ENCODE data around the gene MTG2. TPM values are rescaled to one million over a fixed set of nuclear protein-coding genes. Genes with fewer than 3 reads are reported as not detected.
A peak's percentile ranks its signal among the peaks of the same experiment; 100 is the strongest.

The MTG2 gene
- total and polyA plus RNA-seq, 10 of the 15 experiments (the other 5 are each of a cell fraction or from before 2014, with no cell fraction given) = 6.2 to 52.4 (median 34.3) TPM

DNA sequence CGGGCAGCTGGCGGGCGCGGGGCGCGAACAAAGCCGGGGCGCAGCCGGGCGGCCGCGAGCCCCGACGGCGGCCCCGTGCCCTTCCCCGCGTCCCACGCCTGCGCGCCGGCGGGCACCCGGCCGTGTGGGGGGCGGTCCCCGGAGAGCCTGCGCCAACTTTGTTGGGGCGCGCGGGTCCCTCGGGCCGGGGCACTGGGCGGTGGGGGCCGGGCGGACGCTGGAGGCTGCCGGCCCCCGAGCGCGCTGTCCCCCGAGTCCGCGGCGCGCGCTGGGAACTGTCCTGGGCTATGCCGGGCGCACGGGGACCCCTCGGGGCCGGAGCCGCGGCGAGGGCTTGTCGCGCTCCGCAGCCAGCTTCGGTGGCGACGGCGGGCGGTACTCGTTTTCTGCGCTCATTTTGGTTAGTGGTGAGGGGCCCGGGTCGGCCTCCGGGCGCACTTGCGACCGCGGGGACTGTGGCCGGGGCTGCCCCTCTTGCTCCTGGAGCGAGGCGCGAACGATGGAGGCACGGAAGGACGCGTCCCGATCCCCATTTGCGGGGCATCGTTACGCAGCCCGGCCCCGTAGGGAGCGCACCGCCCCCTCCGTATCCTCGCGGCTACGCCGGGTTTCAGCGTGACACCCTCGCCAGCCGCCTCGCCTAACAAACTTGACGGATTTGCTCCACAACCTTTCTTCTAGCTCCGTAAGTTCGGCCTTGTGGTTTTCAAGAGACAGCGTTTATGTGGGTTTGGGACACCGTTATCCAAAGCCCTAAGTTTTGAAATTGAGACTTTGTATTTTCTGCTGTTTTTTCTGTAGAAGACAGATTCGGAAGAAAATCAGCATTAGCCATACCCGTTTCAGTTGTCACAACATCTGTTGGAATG lies 38.6 kb upstream of the MTG2 start (continued):
- TF ChIP-seq, protein P1, sequence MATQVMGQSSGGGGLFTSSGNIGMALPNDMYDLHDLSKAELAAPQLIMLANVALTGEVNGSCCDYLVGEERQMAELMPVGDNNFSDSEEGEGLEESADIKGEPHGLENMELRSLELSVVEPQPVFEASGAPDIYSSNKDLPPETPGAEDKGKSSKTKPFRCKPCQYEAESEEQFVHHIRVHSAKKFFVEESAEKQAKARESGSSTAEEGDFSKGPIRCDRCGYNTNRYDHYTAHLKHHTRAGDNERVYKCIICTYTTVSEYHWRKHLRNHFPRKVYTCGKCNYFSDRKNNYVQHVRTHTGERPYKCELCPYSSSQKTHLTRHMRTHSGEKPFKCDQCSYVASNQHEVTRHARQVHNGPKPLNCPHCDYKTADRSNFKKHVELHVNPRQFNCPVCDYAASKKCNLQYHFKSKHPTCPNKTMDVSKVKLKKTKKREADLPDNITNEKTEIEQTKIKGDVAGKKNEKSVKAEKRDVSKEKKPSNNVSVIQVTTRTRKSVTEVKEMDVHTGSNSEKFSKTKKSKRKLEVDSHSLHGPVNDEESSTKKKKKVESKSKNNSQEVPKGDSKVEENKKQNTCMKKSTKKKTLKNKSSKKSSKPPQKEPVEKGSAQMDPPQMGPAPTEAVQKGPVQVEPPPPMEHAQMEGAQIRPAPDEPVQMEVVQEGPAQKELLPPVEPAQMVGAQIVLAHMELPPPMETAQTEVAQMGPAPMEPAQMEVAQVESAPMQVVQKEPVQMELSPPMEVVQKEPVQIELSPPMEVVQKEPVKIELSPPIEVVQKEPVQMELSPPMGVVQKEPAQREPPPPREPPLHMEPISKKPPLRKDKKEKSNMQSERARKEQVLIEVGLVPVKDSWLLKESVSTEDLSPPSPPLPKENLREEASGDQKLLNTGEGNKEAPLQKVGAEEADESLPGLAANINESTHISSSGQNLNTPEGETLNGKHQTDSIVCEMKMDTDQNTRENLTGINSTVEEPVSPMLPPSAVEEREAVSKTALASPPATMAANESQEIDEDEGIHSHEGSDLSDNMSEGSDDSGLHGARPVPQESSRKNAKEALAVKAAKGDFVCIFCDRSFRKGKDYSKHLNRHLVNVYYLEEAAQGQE (IDR thresholded peaks at IDR 0.05; ENCODE audit: low read depth, low read length) = no peak
- TF ChIP-seq ESRRA (IDR thresholded peaks at IDR 0.05; ENCODE audit: low read length) (no peak), RCOR1 (conservative IDR thresholded peaks at IDR 0.05; ENCODE audit: low read depth, low read length) (no peak), NBN (IDR thresholded peaks at IDR 0.05) (no peak), SMC3 (IDR thresholded peaks at IDR 0.05; ENCODE audit: borderline replicate concordance, low read length) (no peak; the same call in 1 of the 2 replicates), MYC (IDR thresholded peaks at IDR 0.05; ENCODE audit: insufficient read depth, insufficient read length, insufficient replicate concordance, low read length, severe bottlenecking) (no peak), JUNB (IDR thresholded peaks at IDR 0.05) (no peak), NRF1 (conservative IDR thresholded peaks at IDR 0.05; ENCODE audit: low read depth, low read length) (no peak), TCF3 (IDR thresholded peaks at IDR 0.05; ENCODE audit: borderline replicate concordance, insufficient read depth, low read depth, low read length) (no peak), POLR2A (IDR thresholded peaks at IDR 0.05; ENCODE audit: low read depth, low read length) (peak; percentile 56), TARDBP (IDR thresholded peaks at IDR 0.05; ENCODE audit: borderline replicate concordance) (no peak), TCF7 (IDR thresholded peaks at IDR 0.05; ENCODE audit: borderline replicate concordance) (no peak), BCL11A (IDR thresholded peaks at IDR 0.05; ENCODE audit: low read depth, low read length) (no peak), BRCA1 (IDR thresholded peaks at IDR 0.05; ENCODE audit: low read depth, low read length) (no peak), NFXL1 (IDR thresholded peaks at IDR 0.05; ENCODE audit: borderline replicate concordance) (no peak), IKZF2 (IDR thresholded peaks at IDR 0.05) (no peak; a peak in 1 of 4 replicates)
- TF ChIP-seq, protein P2, sequence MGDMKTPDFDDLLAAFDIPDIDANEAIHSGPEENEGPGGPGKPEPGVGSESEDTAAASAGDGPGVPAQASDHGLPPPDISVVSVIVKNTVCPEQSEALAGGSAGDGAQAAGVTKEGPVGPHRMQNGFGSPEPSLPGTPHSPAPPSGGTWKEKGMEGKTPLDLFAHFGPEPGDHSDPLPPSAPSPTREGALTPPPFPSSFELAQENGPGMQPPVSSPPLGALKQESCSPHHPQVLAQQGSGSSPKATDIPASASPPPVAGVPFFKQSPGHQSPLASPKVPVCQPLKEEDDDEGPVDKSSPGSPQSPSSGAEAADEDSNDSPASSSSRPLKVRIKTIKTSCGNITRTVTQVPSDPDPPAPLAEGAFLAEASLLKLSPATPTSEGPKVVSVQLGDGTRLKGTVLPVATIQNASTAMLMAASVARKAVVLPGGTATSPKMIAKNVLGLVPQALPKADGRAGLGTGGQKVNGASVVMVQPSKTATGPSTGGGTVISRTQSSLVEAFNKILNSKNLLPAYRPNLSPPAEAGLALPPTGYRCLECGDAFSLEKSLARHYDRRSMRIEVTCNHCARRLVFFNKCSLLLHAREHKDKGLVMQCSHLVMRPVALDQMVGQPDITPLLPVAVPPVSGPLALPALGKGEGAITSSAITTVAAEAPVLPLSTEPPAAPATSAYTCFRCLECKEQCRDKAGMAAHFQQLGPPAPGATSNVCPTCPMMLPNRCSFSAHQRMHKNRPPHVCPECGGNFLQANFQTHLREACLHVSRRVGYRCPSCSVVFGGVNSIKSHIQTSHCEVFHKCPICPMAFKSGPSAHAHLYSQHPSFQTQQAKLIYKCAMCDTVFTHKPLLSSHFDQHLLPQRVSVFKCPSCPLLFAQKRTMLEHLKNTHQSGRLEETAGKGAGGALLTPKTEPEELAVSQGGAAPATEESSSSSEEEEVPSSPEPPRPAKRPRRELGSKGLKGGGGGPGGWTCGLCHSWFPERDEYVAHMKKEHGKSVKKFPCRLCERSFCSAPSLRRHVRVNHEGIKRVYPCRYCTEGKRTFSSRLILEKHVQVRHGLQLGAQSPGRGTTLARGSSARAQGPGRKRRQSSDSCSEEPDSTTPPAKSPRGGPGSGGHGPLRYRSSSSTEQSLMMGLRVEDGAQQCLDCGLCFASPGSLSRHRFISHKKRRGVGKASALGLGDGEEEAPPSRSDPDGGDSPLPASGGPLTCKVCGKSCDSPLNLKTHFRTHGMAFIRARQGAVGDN (IDR thresholded peaks at IDR 0.05) = no peak
- TF ChIP-seq, protein P3, sequence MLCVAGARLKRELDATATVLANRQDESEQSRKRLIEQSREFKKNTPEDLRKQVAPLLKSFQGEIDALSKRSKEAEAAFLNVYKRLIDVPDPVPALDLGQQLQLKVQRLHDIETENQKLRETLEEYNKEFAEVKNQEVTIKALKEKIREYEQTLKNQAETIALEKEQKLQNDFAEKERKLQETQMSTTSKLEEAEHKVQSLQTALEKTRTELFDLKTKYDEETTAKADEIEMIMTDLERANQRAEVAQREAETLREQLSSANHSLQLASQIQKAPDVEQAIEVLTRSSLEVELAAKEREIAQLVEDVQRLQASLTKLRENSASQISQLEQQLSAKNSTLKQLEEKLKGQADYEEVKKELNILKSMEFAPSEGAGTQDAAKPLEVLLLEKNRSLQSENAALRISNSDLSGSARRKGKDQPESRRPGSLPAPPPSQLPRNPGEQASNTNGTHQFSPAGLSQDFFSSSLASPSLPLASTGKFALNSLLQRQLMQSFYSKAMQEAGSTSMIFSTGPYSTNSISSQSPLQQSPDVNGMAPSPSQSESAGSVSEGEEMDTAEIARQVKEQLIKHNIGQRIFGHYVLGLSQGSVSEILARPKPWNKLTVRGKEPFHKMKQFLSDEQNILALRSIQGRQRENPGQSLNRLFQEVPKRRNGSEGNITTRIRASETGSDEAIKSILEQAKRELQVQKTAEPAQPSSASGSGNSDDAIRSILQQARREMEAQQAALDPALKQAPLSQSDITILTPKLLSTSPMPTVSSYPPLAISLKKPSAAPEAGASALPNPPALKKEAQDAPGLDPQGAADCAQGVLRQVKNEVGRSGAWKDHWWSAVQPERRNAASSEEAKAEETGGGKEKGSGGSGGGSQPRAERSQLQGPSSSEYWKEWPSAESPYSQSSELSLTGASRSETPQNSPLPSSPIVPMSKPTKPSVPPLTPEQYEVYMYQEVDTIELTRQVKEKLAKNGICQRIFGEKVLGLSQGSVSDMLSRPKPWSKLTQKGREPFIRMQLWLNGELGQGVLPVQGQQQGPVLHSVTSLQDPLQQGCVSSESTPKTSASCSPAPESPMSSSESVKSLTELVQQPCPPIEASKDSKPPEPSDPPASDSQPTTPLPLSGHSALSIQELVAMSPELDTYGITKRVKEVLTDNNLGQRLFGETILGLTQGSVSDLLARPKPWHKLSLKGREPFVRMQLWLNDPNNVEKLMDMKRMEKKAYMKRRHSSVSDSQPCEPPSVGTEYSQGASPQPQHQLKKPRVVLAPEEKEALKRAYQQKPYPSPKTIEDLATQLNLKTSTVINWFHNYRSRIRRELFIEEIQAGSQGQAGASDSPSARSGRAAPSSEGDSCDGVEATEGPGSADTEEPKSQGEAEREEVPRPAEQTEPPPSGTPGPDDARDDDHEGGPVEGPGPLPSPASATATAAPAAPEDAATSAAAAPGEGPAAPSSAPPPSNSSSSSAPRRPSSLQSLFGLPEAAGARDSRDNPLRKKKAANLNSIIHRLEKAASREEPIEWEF (IDR thresholded peaks at IDR 0.05; ENCODE audit: insufficient replicate concordance, low read depth, low read length) = no peak

Measured in GM12878 (cell line).